ENCODE measurements around the gene DGKH.

The DGKH gene

GRCh38 chr13:42011601-42012350, 36.7 kb upstream of the DGKH start:
- in situ Hi-C loops (cut with HindIII; ENCODE audit: low pct_ligation_motif_present, low sequenced_read_pairs): no loop called here
- no peaks in the 10 kb centered on the region for H3K36me3 ChIP-seq (replicated peaks)
- no peak overlapping the region for H3K27ac ChIP-seq
- no peak overlapping the region for H3K4me3 ChIP-seq (ENCODE audit: low read depth, low read length)
- no peak for DNase-seq
- no peaks in the 10 kb centered on the region for H3K27me3 ChIP-seq (replicated peaks)
- TF ChIP-seq CTCF (IDR thresholded peaks at IDR 0.05; ENCODE audit: low read depth, low read length, missing control alignments): no peak

- TF ChIP-seq CTCF (IDR thresholded peaks at IDR 0.05; ENCODE audit: low read depth, low read length, missing control alignments): no peak
- no peak overlapping the region for H3K27ac ChIP-seq
- H3K27me3 ChIP-seq (replicated peaks): no peaks in the 10 kb centered on the region
- no peaks in the 10 kb centered on the region for H3K36me3 ChIP-seq (replicated peaks)
- in situ Hi-C loops (cut with HindIII; ENCODE audit: low pct_ligation_motif_present, low sequenced_read_pairs): no loop called here
- H3K4me3 ChIP-seq (ENCODE audit: low read depth, low read length): no peak overlapping the region
- DNase-seq: no peak
Observed at GRCh38 chr13:42014119-42014518, 34.3 kb upstream of the DGKH start.

GRCh38 chr13:42017264-42017663, 31.2 kb upstream of the DGKH start:
- in situ Hi-C loops (cut with HindIII; ENCODE audit: low pct_ligation_motif_present, low sequenced_read_pairs): no loop called here
- no peak for TF ChIP-seq CTCF (IDR thresholded peaks at IDR 0.05; ENCODE audit: low read depth, low read length, missing control alignments)
- no peak overlapping the region for H3K27ac ChIP-seq
- no peaks in the 10 kb centered on the region for H3K27me3 ChIP-seq (replicated peaks)
- H3K36me3 ChIP-seq (replicated peaks): no peaks in the 10 kb centered on the region
- DNase-seq: no peak
- H3K4me3 ChIP-seq (ENCODE audit: low read depth, low read length): no peak overlapping the region

GRCh38 chr13:42021851-42022250, 26.6 kb upstream of the DGKH start:
- in situ Hi-C loops (cut with HindIII; ENCODE audit: low pct_ligation_motif_present, low sequenced_read_pairs): no loop called here
- no peak for TF ChIP-seq CTCF (IDR thresholded peaks at IDR 0.05; ENCODE audit: low read depth, low read length, missing control alignments)
- DNase-seq: no peak
- H3K36me3 ChIP-seq (replicated peaks): no peaks in the 10 kb centered on the region
- H3K27ac ChIP-seq: no peak overlapping the region
- no peaks in the 10 kb centered on the region for H3K27me3 ChIP-seq (replicated peaks)
- H3K4me3 ChIP-seq (ENCODE audit: low read depth, low read length): no peak overlapping the region

- no peak overlapping the region for H3K4me3 ChIP-seq (ENCODE audit: low read depth, low read length)
- DNase-seq: no peak
- TF ChIP-seq CTCF (IDR thresholded peaks at IDR 0.05; ENCODE audit: low read depth, low read length, missing control alignments): no peak
- H3K27me3 ChIP-seq (replicated peaks): no peaks in the 10 kb centered on the region
- no peaks in the 10 kb centered on the region for H3K36me3 ChIP-seq (replicated peaks)
- H3K27ac ChIP-seq: no peak overlapping the region
- in situ Hi-C loops (cut with HindIII; ENCODE audit: low pct_ligation_motif_present, low sequenced_read_pairs): no loop called here
Observed at GRCh38 chr13:42022336-42022735, 26.1 kb upstream of the DGKH start.

Measured in brain microvascular endothelial cell (primary cell).